HEK293T (cell line): ENCODE measurements around the gene LKAAEAR1.

Experiments used
- CTCF ChIA-PET: fragments of 350-600 bp; formaldehyde crosslinking; extraction: SDS; loops from one replicate; lab custom pipeline; 2021; ENCODE audit warnings: antibody characterized with exemption, inconsistent platforms; lab: Yijun Ruan, JAX
- POLR2A ChIA-PET: fragments of 350-600 bp; formaldehyde crosslinking; extraction: SDS; loops from one replicate; lab custom pipeline; 2020; ENCODE audit warnings: antibody characterized with exemption, inconsistent platforms; lab: Yijun Ruan, JAX
- DNase-seq: peaks from one replicate; pipeline ENCODE4 v3.0.0; 2012; ENCODE audit warnings: mixed read lengths; ENCODE audit errors: extremely low spot score
- ARNT ChIP-seq: fragments of 450-650 bp; IDR thresholded peaks from 2 replicates; pipeline ENCODE4 v1.6.1; 2017; ENCODE audit warnings: mild to moderate bottlenecking
- BHLHE40 ChIP-seq: fragments of 450-650 bp; IDR thresholded peaks from 2 replicates; pipeline ENCODE4 v1.6.1; 2016; ENCODE audit warnings: mild to moderate bottlenecking, moderate library complexity, borderline replicate concordance
- CTBP1 ChIP-seq: fragments of 450-650 bp; IDR thresholded peaks from 2 replicates; pipeline ENCODE4 v1.6.1; 2016; ENCODE audit warnings: borderline replicate concordance
- ELF4 ChIP-seq: fragments of 450-650 bp; IDR thresholded peaks from 2 replicates; pipeline ENCODE4 v1.6.1; 2017; ENCODE audit warnings: antibody characterized with exemption
- FOXA1 ChIP-seq: fragments of 450-650 bp; IDR thresholded peaks from 2 replicates; pipeline ENCODE4 v1.6.1; 2016; ENCODE audit warnings: mild to moderate bottlenecking
- FOXK2 ChIP-seq: fragments of 450-650 bp; IDR thresholded peaks from 2 replicates; pipeline ENCODE4 v1.6.1; 2016; ENCODE audit warnings: mild to moderate bottlenecking
- FOXM1 ChIP-seq: fragments of 450-650 bp; IDR thresholded peaks from 2 replicates; pipeline ENCODE4 v1.6.1; 2017; ENCODE audit warnings: mild to moderate bottlenecking, borderline replicate concordance
- HDGF ChIP-seq: fragments of 450-650 bp; IDR thresholded peaks from 2 replicates; pipeline ENCODE4 v1.6.1; 2017; ENCODE audit warnings: antibody characterized with exemption, borderline replicate concordance
- L3MBTL2 ChIP-seq: fragments of 450-650 bp; conservative IDR thresholded peaks from 2 replicates; pipeline ENCODE4 v1.6.1; 2016; ENCODE audit warnings: mild to moderate bottlenecking
- LEF1 ChIP-seq: fragments of 450-650 bp; IDR thresholded peaks from 2 replicates; pipeline ENCODE4 v1.6.1; 2017; ENCODE audit warnings: mild to moderate bottlenecking, borderline replicate concordance
- NFRKB ChIP-seq: fragments of 450-650 bp; IDR thresholded peaks from 2 replicates; pipeline ENCODE4 v1.6.1; 2016; ENCODE audit warnings: mild to moderate bottlenecking, moderate library complexity
- SP1 ChIP-seq: fragments of 450-650 bp; IDR thresholded peaks from 2 replicates; pipeline ENCODE4 v1.6.1; 2017
- SUZ12 ChIP-seq: fragments of 450-650 bp; IDR thresholded peaks from 2 replicates; pipeline ENCODE4 v1.6.1; 2016; ENCODE audit warnings: mild to moderate bottlenecking
- TARDBP ChIP-seq: fragments of 450-650 bp; IDR thresholded peaks from 2 replicates; pipeline ENCODE4 v1.6.1; 2016
- ZNF384 ChIP-seq: fragments of 450-650 bp; IDR thresholded peaks from 2 replicates; pipeline ENCODE4 v1.6.1; 2016
- TF ChIP-seq, protein P1 (sequence below): fragments of 450-650 bp; IDR thresholded peaks from 2 replicates; pipeline ENCODE4 v1.6.1; 2016

LKAAEAR1 gene

DNA sequence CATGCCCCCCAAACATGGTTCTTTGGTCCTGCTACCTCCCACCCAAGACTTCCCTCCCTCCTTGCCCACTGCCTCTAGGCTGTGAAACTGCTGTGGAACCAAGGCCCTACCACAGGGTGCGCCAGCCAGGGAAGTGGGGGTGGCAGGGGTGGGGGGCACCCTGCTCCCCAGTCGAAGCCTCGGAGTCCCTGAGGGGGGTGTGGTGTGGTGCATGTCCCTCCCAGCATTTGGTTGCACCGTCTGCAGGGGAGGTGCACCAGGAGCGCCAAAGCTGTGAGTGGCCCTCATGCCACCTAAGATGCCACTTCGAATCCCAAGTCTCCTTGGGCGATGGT lies 6.7 kb downstream of the LKAAEAR1 start:
- no peak for DNase-seq
- CTCF ChIA-PET: no interaction called here
- POLR2A ChIA-PET: interaction anchor here (5.3 kb wide), 1 partner anchor 15 kb away, joined by 38 read pairs; the partner anchor contains the start of gene TCEA2
- TF ChIP-seq L3MBTL2 (no peak), ELF4 (no peak), HDGF (no peak)

DNA sequence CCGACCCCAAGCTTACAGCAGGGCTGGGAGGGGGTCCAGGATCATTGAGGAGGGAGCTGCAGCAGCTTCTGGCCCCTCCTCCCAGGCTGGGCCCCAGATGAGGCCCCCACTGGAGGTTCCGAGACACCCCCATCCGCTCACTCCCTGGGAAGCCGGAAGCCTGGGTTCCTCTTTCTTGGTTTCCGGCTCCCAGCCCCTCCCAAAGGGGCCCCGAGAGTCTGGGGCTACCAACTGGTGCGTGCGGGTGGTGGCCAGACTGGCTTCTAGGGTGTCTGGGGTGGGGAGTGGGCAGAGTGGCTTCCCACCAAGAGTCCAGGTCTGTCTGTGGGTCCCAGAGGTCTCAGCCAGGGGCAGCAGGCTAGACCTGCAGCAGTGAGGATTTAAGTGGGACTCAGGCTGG lies 7.1 kb downstream of the LKAAEAR1 start:
- no peak for DNase-seq

DNA sequence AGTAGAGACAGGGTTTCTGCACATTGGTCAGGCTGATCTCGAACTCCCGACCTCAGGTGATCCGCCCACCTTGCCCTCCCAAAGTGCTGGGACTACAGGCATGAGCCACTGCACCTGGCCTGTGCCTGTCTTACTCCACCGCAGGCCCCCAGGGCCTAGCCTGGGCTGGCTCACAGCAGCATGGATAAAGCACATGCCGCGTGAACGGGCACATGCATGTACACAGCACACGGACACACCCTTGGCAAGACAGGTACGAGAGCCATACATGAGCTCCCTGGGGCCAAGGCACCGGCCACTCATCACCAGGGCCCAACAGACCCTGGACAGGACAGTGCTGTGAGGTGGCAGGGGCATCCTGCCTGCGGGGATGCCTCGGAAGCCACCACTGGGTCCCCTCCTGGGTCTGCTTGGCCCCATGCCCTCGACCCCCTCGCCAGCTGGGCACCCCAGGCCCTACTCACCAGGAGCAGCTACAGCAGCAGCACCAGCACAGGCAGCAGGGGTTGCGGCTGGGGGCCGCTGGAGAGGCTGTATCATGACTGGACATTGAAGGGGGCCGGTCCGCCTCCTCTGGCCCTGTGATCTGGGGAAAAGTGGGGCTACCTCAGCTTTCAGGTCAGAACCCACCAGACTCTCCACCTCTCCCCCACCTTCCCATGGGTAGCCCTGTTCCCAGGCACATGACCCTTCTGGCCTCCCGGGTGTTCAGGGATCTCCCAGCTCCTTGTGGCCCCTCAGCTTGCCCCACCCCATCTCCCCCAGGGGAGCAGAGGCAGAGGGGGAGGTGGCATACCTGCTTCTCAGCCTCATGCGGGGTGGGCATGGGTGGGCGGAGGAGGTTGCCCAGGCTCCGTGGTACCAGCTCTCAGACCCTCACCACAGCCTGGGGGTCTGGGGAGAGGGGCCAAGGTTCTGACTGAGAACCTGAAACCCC lies 7.9 kb downstream of the LKAAEAR1 start:
- no peak for DNase-seq
- TF ChIP-seq FOXM1 (no peak), BHLHE40 (no peak), HDGF (no peak), ARNT (no peak), CTBP1 (no peak), TARDBP (no peak), SUZ12 (no peak), NFRKB (no peak), L3MBTL2 (no peak), FOXK2 (no peak), LEF1 (no peak), FOXA1 (no peak), SP1 (no peak), ZNF384 (no peak), ELF4 (no peak)
- TF ChIP-seq, protein P1, sequence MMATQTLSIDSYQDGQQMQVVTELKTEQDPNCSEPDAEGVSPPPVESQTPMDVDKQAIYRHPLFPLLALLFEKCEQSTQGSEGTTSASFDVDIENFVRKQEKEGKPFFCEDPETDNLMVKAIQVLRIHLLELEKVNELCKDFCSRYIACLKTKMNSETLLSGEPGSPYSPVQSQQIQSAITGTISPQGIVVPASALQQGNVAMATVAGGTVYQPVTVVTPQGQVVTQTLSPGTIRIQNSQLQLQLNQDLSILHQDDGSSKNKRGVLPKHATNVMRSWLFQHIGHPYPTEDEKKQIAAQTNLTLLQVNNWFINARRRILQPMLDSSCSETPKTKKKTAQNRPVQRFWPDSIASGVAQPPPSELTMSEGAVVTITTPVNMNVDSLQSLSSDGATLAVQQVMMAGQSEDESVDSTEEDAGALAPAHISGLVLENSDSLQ: no peak
- CTCF ChIA-PET: no interaction called here
- POLR2A ChIA-PET: interaction anchor here (1.1 kb wide), 1 partner anchor 14 kb away, joined by 4 read pairs; the partner anchor contains the start of gene TCEA2

More for the DNA sequence above, 7.1 kb downstream of the LKAAEAR1 start:
- TF ChIP-seq FOXA1 (no peak), TARDBP (no peak), BHLHE40 (no peak), HDGF (no peak), ZNF384 (no peak), ELF4 (no peak), LEF1 (no peak), SUZ12 (no peak), SP1 (no peak), FOXK2 (no peak), CTBP1 (no peak), NFRKB (no peak), ARNT (no peak), L3MBTL2 (no peak), FOXM1 (no peak)
- TF ChIP-seq, protein P1: no peak
- POLR2A ChIA-PET: no interaction called here
- CTCF ChIA-PET: no interaction called here

DNA sequence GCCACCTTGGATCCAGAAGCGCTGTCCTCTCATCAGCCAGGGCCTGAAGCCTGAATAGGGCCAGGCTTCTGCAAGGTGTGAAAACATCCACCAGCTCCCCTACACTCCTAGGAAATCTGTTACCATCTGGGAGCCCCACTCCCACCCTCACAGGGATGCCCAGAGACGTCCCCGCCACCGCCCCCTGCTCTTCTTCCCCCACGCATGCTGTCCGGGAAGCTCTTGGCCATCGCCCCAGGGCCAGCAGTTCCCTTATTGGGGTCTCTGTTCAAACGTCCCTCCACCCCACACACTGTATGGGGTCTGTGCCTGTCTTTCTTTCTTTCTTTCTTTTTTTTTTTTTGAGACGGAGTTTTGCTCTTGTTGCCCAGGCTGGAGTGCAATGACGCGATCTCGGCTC lies 8.6 kb downstream of the LKAAEAR1 start:
- DNase-seq: no peak
- CTCF ChIA-PET: no interaction called here
- POLR2A ChIA-PET: interaction anchor here (1.1 kb wide), 1 partner anchor 13 kb away, joined by 4 read pairs; the partner anchor contains the start of gene TCEA2
- TF ChIP-seq TARDBP (no peak), L3MBTL2 (no peak), ELF4 (no peak), FOXK2 (no peak), BHLHE40 (no peak), SUZ12 (no peak), CTBP1 (no peak), FOXA1 (no peak), LEF1 (no peak)
- TF ChIP-seq, protein P1: no peak

DNA sequence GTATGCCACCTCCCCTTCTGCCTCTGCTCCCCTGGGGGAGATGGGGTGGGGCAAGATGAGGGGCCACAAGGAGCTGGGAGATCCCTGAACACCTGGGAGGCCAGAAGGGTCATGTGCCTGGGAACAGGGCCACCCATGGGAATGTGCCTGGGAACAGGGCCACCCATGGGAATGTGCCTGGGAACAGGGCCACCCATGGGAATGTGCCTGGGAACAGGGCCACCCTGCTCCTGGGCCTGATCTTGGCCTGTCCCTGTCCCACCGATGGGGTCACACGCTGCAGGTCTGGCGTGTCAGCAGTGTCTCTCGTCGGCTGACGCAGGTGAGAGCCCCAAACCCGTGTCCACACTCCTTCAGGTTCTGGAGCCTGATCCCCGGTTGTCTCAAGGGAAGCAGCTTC lies 9.2 kb downstream of the LKAAEAR1 start:
- no peak for DNase-seq
- POLR2A ChIA-PET: interaction anchor here (1.1 kb wide), 1 partner anchor 12 kb away, joined by 4 read pairs; the partner anchor contains the start of gene TCEA2
- CTCF ChIA-PET: no interaction called here
- TF ChIP-seq NFRKB: no peak
- no peak for TF ChIP-seq L3MBTL2
- TF ChIP-seq, protein P1: no peak
- no peak for TF ChIP-seq TARDBP
- no peak for TF ChIP-seq FOXK2
- no peak for TF ChIP-seq SUZ12
- no peak for TF ChIP-seq SP1
- no peak for TF ChIP-seq LEF1
- TF ChIP-seq FOXM1: no peak
- TF ChIP-seq ZNF384: no peak
- TF ChIP-seq FOXA1: no peak
